Measurements from ENCODE around the gene ACAD10.

ACAD10 gene

GRCh38 chr12:111780166-111780565 lies 94.3 kb downstream of the ACAD10 start:
- DNase-seq: no peak

GRCh38 chr12:111780615-111781014 lies 94.8 kb downstream of the ACAD10 start:
- no peak for DNase-seq

- no peak for DNase-seq
These were observed 95.3 kb downstream of the ACAD10 start for GRCh38 chr12:111781085-111781658.

- DNase-seq: no peak
These were observed 97.2 kb downstream of the ACAD10 start for GRCh38 chr12:111783046-111783445.

GRCh38 chr12:111784953-111785352 lies 99.1 kb downstream of the ACAD10 start:
- DNase-seq: no peak

GRCh38 chr12:111785651-111786050 lies 99.8 kb downstream of the ACAD10 start:
- no peak for DNase-seq

GRCh38 chr12:111788178-111788654 lies 102.4 kb downstream of the ACAD10 start:
- peak; percentile 8 for DNase-seq

- no peak for DNase-seq
These were observed 103.9 kb downstream of the ACAD10 start for GRCh38 chr12:111789779-111790178.

GRCh38 chr12:111791507-111791906 lies 105.7 kb downstream of the ACAD10 start:
- no peak for DNase-seq

GRCh38 chr12:111792155-111792855 lies 106.5 kb downstream of the ACAD10 start:
- no peak for DNase-seq

- no peak for DNase-seq
These were observed 107.0 kb downstream of the ACAD10 start for GRCh38 chr12:111792856-111793235.

- no peak for DNase-seq
These were observed 112.3 kb downstream of the ACAD10 start for GRCh38 chr12:111798182-111798581.

- no peak for DNase-seq
These were observed 113.9 kb downstream of the ACAD10 start for GRCh38 chr12:111799758-111800157.

- DNase-seq: no peak
These were observed 117.3 kb downstream of the ACAD10 start for GRCh38 chr12:111803038-111803626.

GRCh38 chr12:111803851-111804250 lies 118.0 kb downstream of the ACAD10 start:
- DNase-seq: no peak

GRCh38 chr12:111806304-111806703 lies 120.5 kb downstream of the ACAD10 start:
- no peak for DNase-seq
